Mesodermal cell (in vitro differentiated cells): ENCODE results near the gene PTPRZ1.

Experiments used
- H3K27ac ChIP-seq: 2 replicates; pipeline ENCODE4 v1.7.0; 2013; ENCODE audit warnings: mild to moderate bottlenecking, low read depth, low read length, moderate library complexity; ENCODE audit not compliant: severe bottlenecking
- H3K36me3 ChIP-seq: 2 replicates; pipeline ENCODE4 v1.7.1; 2013; ENCODE audit warnings: mild to moderate bottlenecking, low read length, moderate library complexity; ENCODE audit not compliant: control insufficient read depth, insufficient read depth
- H3K4me1 ChIP-seq: one replicate; pipeline ENCODE4 v1.7.1; 2013; ENCODE audit warnings: mild to moderate bottlenecking, low read length; ENCODE audit not compliant: insufficient read depth, control insufficient read depth, poor library complexity, severe bottlenecking
- H3K4me3 ChIP-seq: 2 replicates; pipeline ENCODE4 v1.7.0; 2013; ENCODE audit warnings: low read length, control low read depth, mild to moderate bottlenecking; ENCODE audit not compliant: insufficient read depth, poor library complexity, severe bottlenecking; ENCODE audit errors: extremely low read depth
- H3K9me3 ChIP-seq: 2 replicates; pipeline ENCODE4 v1.7.1; 2013; ENCODE audit warnings: mild to moderate bottlenecking, low read length, moderate library complexity; ENCODE audit not compliant: control insufficient read depth
- WGBS, 2 experiments: methylation state at CpG; one replicate each; pipeline ENCODE4 v1.1.5; 2013; ENCODE audit warnings: missing lambda C conversion rate in 2 of 2; ENCODE audit not compliant: insufficient coverage in 2 of 2; 5-methylcytosine and 5-hydroxymethylcytosine counted together

The PTPRZ1 gene

DNA sequence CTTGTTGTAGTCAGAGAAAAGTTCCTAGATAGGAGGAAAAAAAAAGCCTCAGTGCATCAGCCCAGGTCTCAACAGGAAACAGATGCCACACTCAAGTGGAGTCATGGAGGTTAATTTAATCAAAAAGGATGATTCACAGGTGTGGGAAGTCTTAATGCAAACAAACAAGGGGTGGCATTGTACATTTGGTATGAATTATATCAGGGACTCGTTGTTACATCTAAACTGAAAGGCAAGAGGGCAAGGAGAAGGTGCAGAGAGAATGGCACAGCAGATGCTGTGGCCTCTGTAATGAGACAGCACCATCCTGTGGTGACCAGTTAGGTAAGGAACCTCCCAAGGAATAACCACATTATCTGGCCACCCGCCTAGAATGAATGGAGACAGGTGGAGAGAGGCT, 133.7 kb downstream of the PTPRZ1 start:
- no peaks in the 10 kb centered on the region for H3K9me3 ChIP-seq
- WGBS, 2 experiments, result 86 to 88% methylated on average over 1 of the region's 2 CpGs
- H3K4me3 ChIP-seq, result no peak overlapping the region
- no peak overlapping the region for H3K27ac ChIP-seq
- no peaks in the 10 kb centered on the region for H3K36me3 ChIP-seq
- H3K4me1 ChIP-seq, result no peaks in the 10 kb centered on the region

DNA sequence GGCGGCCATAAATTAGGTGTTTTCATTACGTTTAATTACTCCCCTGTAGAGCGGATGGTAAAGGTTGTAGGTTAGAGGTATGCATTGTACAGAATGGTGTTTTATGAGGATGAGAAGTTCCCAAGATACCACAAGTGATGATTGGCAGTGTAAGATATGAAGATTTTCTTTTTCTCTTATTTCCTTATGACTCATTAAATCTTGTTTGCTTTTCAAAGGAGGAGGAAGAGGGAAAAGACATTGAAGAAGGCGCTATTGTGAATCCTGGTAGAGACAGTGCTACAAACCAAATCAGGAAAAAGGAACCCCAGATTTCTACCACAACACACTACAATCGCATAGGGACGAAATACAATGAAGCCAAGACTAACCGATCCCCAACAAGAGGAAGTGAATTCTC, 137.2 kb downstream of the PTPRZ1 start:
- H3K27ac ChIP-seq, result no peak overlapping the region
- no peaks in the 10 kb centered on the region for H3K36me3 ChIP-seq
- WGBS, 2 experiments, result 86 to 93% methylated on average over 3 to 4 of the region's 7 CpGs
- no peaks in the 10 kb centered on the region for H3K9me3 ChIP-seq
- no peak overlapping the region for H3K4me3 ChIP-seq
- no peaks in the 10 kb centered on the region for H3K4me1 ChIP-seq

DNA sequence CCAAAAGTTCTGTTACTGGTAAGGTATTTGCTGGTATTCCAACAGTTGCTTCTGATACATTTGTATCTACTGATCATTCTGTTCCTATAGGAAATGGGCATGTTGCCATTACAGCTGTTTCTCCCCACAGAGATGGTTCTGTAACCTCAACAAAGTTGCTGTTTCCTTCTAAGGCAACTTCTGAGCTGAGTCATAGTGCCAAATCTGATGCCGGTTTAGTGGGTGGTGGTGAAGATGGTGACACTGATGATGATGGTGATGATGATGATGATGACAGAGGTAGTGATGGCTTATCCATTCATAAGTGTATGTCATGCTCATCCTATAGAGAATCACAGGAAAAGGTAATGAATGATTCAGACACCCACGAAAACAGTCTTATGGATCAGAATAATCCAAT, 140.1 kb downstream of the PTPRZ1 start:
- Histone ChIP-seq H3K4me1 (no peaks in the 10 kb centered on the region), H3K4me3 (no peak overlapping the region), H3K36me3 (no peaks in the 10 kb centered on the region), H3K27ac (no peak overlapping the region), H3K9me3 (no peaks in the 10 kb centered on the region)
- WGBS, 2 experiments, result 100% methylated on average over 1 of the region's 2 CpGs

DNA sequence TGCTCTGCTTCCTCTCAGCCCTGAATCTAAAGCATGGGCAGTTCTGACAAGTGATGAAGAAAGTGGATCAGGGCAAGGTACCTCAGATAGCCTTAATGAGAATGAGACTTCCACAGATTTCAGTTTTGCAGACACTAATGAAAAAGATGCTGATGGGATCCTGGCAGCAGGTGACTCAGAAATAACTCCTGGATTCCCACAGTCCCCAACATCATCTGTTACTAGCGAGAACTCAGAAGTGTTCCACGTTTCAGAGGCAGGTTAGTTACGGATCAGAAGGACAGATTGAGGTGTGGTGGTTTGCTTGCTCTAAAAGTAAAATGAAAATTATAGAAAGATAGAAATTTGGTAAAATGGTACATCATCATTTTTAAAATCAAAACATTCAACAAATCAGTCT, 140.7 kb downstream of the PTPRZ1 start:
- no peaks in the 10 kb centered on the region for H3K36me3 ChIP-seq
- no CpG with 5 or more reads among the region's 3 CpGs for WGBS, 2 experiments
- no peak overlapping the region for H3K27ac ChIP-seq
- H3K4me3 ChIP-seq, result no peak overlapping the region
- H3K4me1 ChIP-seq, result no peaks in the 10 kb centered on the region
- H3K9me3 ChIP-seq, result no peaks in the 10 kb centered on the region

DNA sequence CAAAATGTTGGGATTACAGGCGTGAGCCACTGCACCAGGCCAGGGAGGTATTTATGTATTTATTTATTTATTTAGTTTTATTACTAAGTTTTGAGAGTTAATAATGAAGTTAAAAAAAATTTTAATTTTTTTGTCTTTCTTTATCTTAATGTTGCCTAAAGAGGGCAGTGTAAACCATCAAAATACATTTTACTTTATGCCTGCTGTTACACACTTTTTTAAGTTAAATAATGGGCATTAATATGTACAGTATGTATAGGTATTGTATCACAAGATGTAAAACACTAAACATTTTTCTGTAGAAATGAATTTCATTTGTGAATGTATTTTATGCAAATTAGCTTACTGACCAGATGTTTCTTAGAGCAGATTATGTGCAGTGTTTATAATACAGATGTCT, 141.7 kb downstream of the PTPRZ1 start:
- Histone ChIP-seq H3K27ac (no peak overlapping the region), H3K36me3 (no peaks in the 10 kb centered on the region), H3K9me3 (no peaks in the 10 kb centered on the region), H3K4me3 (no peak overlapping the region), H3K4me1 (no peaks in the 10 kb centered on the region)
- WGBS, 2 experiments, result no CpG with 5 or more reads among the region's 1 CpG

DNA sequence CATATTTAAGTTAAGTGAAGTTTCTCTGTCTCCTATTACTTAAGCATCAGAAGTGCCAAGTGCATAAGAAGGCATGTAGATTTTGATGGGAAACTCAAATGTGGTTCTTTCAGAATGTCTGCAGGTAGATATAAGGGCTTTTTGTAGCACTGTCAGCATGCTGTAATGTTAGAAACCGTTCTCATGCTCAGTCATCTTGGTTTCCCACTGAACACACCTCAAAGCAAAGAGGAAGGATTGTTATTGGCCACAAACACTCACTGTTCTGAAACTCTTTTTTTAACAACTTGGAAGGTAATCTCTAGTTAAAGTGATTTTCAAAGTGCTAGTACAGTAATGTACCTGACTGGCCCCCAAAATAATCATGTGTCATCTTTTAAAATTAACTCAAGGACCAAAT, 145.1 kb downstream of the PTPRZ1 start:
- no peaks in the 10 kb centered on the region for H3K36me3 ChIP-seq
- no peak overlapping the region for H3K27ac ChIP-seq
- no CpG with 5 or more reads among the region's 1 CpG for WGBS, 2 experiments
- no peak overlapping the region for H3K4me3 ChIP-seq
- H3K4me1 ChIP-seq, result no peaks in the 10 kb centered on the region
- H3K9me3 ChIP-seq, result no peaks in the 10 kb centered on the region

DNA sequence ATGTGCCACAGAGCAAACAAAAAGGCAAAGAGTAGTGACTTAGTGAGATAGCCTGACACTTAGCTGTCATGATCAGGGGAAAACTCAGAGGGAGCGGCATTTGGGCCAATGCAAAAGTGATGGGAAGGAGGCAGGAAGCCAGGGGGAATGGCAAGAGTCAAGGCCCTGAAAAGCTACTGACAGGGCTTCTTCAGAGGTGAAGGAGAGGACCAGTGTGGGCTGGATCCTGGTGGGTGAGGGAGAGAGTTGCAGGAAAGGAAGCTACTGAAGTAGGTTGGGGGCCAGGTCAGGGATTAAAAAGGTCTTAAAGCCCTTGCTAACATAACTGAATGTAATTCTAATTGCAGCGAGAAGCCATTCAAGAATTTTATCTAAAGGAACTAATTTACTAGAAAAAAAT, 154.1 kb downstream of the PTPRZ1 start:
- Histone ChIP-seq H3K36me3 (no peaks in the 10 kb centered on the region), H3K4me1 (no peaks in the 10 kb centered on the region), H3K27ac (no peak overlapping the region), H3K9me3 (no peaks in the 10 kb centered on the region), H3K4me3 (no peak overlapping the region)
- WGBS, 2 experiments, result 100% methylated on average over 1 of the region's 2 CpGs; no CpG with 5 or more reads in 1 of the 2 experiments

DNA sequence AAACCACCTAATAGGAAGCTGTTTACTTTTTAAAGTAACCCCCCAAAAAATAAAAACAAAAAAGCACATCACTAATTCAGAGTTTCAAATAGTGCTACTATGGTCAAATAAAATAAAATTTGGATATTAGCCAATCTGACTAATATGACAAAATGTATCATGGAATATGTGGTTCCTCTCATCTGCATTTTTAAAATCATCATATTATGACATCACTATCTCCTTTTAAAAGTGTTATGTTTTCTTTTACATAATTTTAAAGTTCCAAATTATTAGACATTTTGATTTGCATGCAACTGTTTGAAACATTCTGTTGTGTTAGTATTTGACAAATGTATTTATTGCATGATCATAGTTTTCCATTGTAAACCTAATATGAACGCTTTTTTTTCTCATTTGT, 160.7 kb downstream of the PTPRZ1 start:
- Histone ChIP-seq H3K27ac (no peak overlapping the region), H3K9me3 (no peaks in the 10 kb centered on the region), H3K36me3 (no peaks in the 10 kb centered on the region), H3K4me3 (no peak overlapping the region), H3K4me1 (no peaks in the 10 kb centered on the region)
- no CpG with 5 or more reads among the region's 1 CpG for WGBS, 2 experiments

DNA sequence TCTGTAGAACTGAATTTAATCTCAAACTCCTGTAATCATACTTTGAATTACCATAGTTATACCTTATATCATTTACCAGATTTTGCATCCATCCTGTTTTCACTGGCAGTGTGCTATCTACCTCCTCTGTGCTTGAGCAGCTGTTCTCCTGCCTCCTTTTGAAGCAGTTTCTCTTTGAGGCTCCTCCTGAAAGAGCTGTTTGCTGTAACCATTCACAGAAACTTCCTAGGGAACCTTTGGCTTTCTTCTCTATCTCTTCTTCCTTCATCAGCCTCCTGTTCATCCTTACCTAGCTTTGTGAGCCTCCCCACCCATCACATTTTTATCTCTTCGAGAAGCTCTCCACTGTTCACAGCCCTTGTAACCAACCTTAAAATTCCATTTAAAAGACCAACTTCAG, 162.9 kb downstream of the PTPRZ1 start:
- Histone ChIP-seq H3K9me3 (no peaks in the 10 kb centered on the region), H3K4me1 (no peaks in the 10 kb centered on the region), H3K36me3 (no peaks in the 10 kb centered on the region), H3K4me3 (no peak overlapping the region), H3K27ac (no peak overlapping the region)
- 78 to 83% methylated on average over 1 of the region's 1 CpG for WGBS, 2 experiments

DNA sequence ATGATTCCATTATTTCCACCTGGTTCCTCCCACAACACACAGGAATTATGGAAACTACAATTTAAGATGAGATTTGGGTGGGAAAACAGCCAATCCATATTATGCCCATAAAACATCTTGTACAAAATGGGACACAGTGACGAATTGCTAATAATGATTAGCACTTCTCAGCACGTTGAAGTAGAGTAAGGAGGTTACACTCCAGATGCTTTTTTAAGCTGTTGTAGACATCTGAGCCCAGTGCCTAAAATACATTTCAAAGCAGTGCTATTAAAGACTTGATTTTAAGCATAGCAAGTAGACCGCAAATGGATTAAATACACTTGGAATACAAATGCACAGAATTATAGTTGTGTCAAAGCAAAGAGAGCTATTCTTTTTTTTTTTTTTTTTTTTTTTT, 165.2 kb downstream of the PTPRZ1 start:
- H3K36me3 ChIP-seq, result no peaks in the 10 kb centered on the region
- no peaks in the 10 kb centered on the region for H3K9me3 ChIP-seq
- WGBS, 2 experiments, result no CpG with 5 or more reads among the region's 3 CpGs
- H3K4me1 ChIP-seq, result no peaks in the 10 kb centered on the region
- H3K4me3 ChIP-seq, result no peak overlapping the region
- no peak overlapping the region for H3K27ac ChIP-seq

DNA sequence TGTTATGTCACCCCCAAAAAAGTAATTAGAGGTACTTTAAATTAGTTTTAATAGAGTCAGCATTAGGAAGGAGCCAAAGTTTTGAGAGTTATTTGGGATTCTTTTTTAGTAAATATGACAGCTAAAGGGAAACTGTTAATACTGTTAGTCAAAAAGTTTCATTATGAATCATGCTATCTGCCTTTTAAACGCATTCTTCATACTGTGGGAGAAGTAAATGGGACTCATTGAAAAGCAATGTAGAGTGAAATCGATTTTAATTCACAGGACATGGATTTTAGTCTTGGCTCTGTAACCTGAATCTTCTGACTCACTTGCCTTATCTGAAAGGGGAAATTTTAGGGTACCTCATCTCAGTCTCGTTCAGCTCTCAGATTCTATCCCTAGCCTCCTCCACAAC, 165.9 kb downstream of the PTPRZ1 start:
- 94 to 100% methylated on average over 2 of the region's 3 CpGs for WGBS, 2 experiments
- Histone ChIP-seq H3K36me3 (no peaks in the 10 kb centered on the region), H3K4me3 (no peak overlapping the region), H3K27ac (no peak overlapping the region), H3K4me1 (no peaks in the 10 kb centered on the region), H3K9me3 (no peaks in the 10 kb centered on the region)

DNA sequence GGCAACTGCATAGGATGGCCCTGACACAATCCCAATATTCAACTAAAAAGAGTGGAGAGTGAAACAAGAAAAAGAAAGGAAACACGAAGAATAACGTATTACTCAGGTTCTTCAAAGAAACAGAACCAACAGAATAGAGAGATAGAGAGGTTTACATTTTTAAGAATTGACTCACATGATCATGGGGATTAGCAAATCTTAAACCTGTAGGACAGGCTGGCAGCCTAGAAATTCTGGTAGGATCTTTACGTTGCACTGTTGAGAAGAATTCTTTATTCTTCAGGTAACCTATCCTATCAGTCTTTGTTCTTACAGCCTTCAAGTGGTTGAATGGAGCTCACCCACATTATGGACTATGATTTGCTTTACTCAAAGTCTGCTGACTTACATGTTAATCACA, 167.2 kb downstream of the PTPRZ1 start:
- H3K9me3 ChIP-seq, result no peaks in the 10 kb centered on the region
- WGBS, 2 experiments, result no CpG with 5 or more reads among the region's 3 CpGs
- H3K4me1 ChIP-seq, result no peaks in the 10 kb centered on the region
- no peak overlapping the region for H3K4me3 ChIP-seq
- no peaks in the 10 kb centered on the region for H3K36me3 ChIP-seq
- no peak overlapping the region for H3K27ac ChIP-seq
